Mononuclear cell (primary cell): ENCODE measurements around the gene LIN7A. TPM values are rescaled to one million over a fixed set of nuclear protein-coding genes. Genes with fewer than 3 reads are reported as not detected.
"Not testable (repeated sequence)": the region's sequence is repeated elsewhere in the genome, so short reads cannot be mapped to it uniquely, and the experiment has no call there.

Source experiments
- H3K27me3 ChIP-seq: 2 replicates; pipeline ENCODE4 v1.6.0; 2011; ENCODE audit warnings: low read length, control low read depth; ENCODE audit not compliant: insufficient read depth
- H3K4me1 ChIP-seq: 2 replicates; pipeline ENCODE4 v1.5.1; 2011; ENCODE audit warnings: mild to moderate bottlenecking, low read length, control low read depth; ENCODE audit not compliant: insufficient read depth
- H3K4me3 ChIP-seq: 2 replicates; pipeline ENCODE4 v1.5.1; 2011; ENCODE audit warnings: mild to moderate bottlenecking, low read length, moderate library complexity
- H3K9me3 ChIP-seq: 2 replicates; pipeline ENCODE4 v1.5.1; 2011; ENCODE audit warnings: low read depth, mild to moderate bottlenecking, control low read depth, low read length
- total RNA-seq: library from RNA; depleted of rRNA; stranded (reverse); fragments of >200 nt; gene quantifications from one replicate; pipeline ENCODE4 v1.2.3, GENCODE V29; 2012

Gene LIN7A
- total RNA-seq, 1 donor: 6.1 TPM

GRCh38 chr12:80892597-80893445, 44.9 kb downstream of the LIN7A start:
- H3K9me3 ChIP-seq: no peaks in the 10 kb centered on the region
- H3K4me3 ChIP-seq: no peak overlapping the region
- H3K4me1 ChIP-seq: no peaks in the 10 kb centered on the region
- H3K27me3 ChIP-seq: no peaks in the 10 kb centered on the region

GRCh38 chr12:80884651-80885050, 53.1 kb downstream of the LIN7A start:
- H3K27me3 ChIP-seq: no peaks in the 10 kb centered on the region
- no peaks in the 10 kb centered on the region for H3K9me3 ChIP-seq
- H3K4me1 ChIP-seq: no peaks in the 10 kb centered on the region
- no peak overlapping the region for H3K4me3 ChIP-seq

DNA sequence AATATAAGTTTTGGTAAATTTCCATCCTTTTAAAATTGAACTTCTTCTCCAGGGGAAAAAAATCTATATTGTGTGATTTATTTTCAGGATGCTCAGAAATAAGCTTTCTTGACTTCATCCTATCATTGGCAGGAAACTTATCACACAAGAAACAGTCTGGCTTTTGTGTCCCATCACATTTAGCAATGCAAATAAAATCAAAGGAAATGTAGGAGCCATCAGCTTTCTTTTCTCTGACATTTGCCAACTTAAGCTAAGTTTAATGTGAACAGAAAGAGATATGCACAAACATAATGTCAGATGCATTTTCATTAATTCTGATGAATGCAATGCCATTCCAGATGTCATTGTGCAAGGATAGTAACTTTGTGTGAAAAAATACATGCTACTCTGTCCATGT, 56.6 kb downstream of the LIN7A start:
- Histone ChIP-seq H3K27me3 (no peaks in the 10 kb centered on the region), H3K4me3 (no peak overlapping the region), H3K4me1 (no peaks in the 10 kb centered on the region), H3K9me3 (no peaks in the 10 kb centered on the region)

GRCh38 chr12:80878452-80878851, 59.3 kb downstream of the LIN7A start:
- H3K4me1 ChIP-seq, H3K27me3 ChIP-seq, H3K4me3 ChIP-seq, H3K9me3 ChIP-seq: not testable (repeated sequence)

DNA sequence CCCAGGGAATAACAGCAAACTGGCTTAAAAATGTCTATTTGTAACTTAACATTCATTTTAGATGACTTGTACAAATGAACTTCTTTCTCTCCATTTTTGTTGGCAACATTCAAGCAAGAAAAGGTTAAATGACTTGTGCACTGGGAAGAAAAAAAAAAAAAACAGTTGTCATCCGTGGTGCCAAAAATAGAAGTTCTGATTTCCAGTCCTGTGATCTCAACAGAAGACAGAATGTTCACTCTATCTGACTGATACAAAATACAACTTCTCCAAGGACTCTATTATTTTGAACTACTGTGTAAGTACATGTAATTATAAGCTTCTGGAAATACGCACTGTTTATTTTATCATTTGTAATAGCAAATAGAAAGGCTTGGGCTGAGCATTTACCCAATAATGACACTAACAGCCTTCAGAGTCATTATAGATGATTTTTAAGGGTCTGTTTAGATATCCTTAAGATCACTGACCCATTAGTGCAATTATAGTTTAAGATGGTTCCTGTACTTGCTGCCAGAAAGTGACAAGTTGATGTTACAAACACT, 59.9 kb downstream of the LIN7A start:
- Histone ChIP-seq H3K9me3 (no peaks in the 10 kb centered on the region), H3K27me3 (no peaks in the 10 kb centered on the region), H3K4me3 (no peak overlapping the region), H3K4me1 (no peaks in the 10 kb centered on the region)

GRCh38 chr12:80872053-80872452, 65.7 kb downstream of the LIN7A start:
- Histone ChIP-seq H3K4me1 (no peaks in the 10 kb centered on the region), H3K27me3 (no peaks in the 10 kb centered on the region), H3K9me3 (no peaks in the 10 kb centered on the region), H3K4me3 (no peak overlapping the region)

- no peaks in the 10 kb centered on the region for H3K9me3 ChIP-seq
- H3K27me3 ChIP-seq: no peaks in the 10 kb centered on the region
- H3K4me3 ChIP-seq: no peak overlapping the region
- H3K4me1 ChIP-seq: no peaks in the 10 kb centered on the region
These were observed 68.5 kb downstream of the LIN7A start for GRCh38 chr12:80869264-80869663.

GRCh38 chr12:80868576-80868975, 69.2 kb downstream of the LIN7A start:
- Histone ChIP-seq H3K9me3 (no peaks in the 10 kb centered on the region), H3K27me3 (no peaks in the 10 kb centered on the region), H3K4me3 (no peak overlapping the region), H3K4me1 (no peaks in the 10 kb centered on the region)

- Histone ChIP-seq H3K4me1 (no peaks in the 10 kb centered on the region), H3K4me3 (no peak overlapping the region), H3K27me3 (no peaks in the 10 kb centered on the region), H3K9me3 (no peaks in the 10 kb centered on the region)
These were observed 69.8 kb downstream of the LIN7A start for GRCh38 chr12:80867941-80868340.

- H3K9me3 ChIP-seq: no peaks in the 10 kb centered on the region
- no peaks in the 10 kb centered on the region for H3K27me3 ChIP-seq
- no peaks in the 10 kb centered on the region for H3K4me1 ChIP-seq
- H3K4me3 ChIP-seq: no peak overlapping the region
These were observed 73.5 kb downstream of the LIN7A start for GRCh38 chr12:80864046-80864735.

- Histone ChIP-seq H3K4me1 (no peaks in the 10 kb centered on the region), H3K4me3 (no peak overlapping the region), H3K27me3 (no peaks in the 10 kb centered on the region), H3K9me3 (no peaks in the 10 kb centered on the region)
These were observed 75.2 kb downstream of the LIN7A start for GRCh38 chr12:80862531-80862930.

DNA sequence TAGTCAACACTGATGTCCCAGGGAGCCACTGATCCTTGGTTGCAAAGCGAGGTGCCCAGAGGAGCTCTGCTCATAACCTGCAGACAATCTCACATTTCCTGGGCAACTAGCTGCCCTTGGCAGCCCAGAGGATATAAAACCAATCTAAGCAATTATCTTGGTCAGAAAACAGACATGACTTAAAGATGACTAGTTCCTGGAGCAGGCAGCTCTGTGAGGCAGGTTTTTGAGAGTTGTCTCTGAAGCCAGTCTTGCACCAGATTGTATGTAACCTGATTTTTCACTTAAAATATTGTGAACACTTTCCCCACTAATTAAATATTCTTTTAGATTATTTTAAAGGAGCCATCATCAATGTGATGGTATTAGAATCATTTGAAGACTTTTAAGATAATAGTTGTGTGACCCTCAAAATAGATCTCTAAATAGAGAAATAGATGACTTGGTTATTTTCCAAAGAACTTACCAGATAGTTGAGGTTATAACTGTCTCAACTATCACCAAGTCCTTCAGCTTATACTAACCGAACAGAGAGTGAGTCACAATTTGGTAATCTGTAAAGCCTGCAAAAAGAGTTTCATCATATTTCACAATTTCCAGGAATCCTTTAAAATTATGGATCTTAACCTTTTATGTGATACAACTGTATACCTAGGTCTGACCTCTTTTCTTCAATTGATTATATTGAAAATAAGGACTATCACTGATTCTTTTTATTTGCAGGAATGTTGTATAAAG, 75.9 kb downstream of the LIN7A start:
- H3K4me3 ChIP-seq: no peak overlapping the region
- no peaks in the 10 kb centered on the region for H3K9me3 ChIP-seq
- no peaks in the 10 kb centered on the region for H3K4me1 ChIP-seq
- H3K27me3 ChIP-seq: no peaks in the 10 kb centered on the region

DNA sequence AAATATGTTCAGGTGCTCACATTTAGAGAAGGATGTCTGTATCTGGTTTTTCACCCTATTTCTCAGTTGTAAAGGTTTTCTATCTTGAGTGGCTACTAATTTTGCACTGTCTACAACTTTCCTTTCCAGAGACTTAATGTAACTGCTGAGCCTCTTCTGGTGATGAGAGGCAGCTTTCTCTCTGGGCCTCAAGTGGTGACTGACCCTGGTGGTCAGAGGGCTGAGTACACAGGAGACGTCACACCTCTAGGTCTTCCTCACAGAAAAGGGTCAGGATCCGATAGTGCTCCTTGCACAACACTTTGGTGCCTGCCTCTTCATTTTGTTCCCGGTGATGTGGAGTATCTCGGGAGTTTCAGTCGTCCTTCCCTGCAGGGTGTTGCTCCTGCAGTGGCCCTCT, 76.8 kb downstream of the LIN7A start:
- Histone ChIP-seq H3K27me3 (no peaks in the 10 kb centered on the region), H3K4me3 (no peak overlapping the region), H3K9me3 (no peaks in the 10 kb centered on the region), H3K4me1 (no peaks in the 10 kb centered on the region)

- no peaks in the 10 kb centered on the region for H3K9me3 ChIP-seq
- H3K4me3 ChIP-seq: no peak overlapping the region
- no peaks in the 10 kb centered on the region for H3K27me3 ChIP-seq
- H3K4me1 ChIP-seq: no peaks in the 10 kb centered on the region
These were observed 77.5 kb downstream of the LIN7A start for GRCh38 chr12:80860206-80860605.

GRCh38 chr12:80858356-80858755, 79.4 kb downstream of the LIN7A start:
- Histone ChIP-seq H3K4me1 (no peaks in the 10 kb centered on the region), H3K27me3 (no peaks in the 10 kb centered on the region), H3K4me3 (no peak overlapping the region), H3K9me3 (no peaks in the 10 kb centered on the region)
